Right renal pelvis (tissue), 4 donors: Measurements from ENCODE around the gene TMC3. TPM values are rescaled to one million over a fixed set of nuclear protein-coding genes. Genes with fewer than 3 reads are reported as not detected.

Experiments
- DNase-seq, 4 donors: peaks; one replicate each; pipeline ENCODE4 v3.0.0-alpha.2; 2013; ENCODE audit warnings: low read depth in 4 of 4, low spot score in 3 of 4, missing footprints in 1 of 4
- polyA plus RNA-seq, 4 donors: library from polyadenylated mRNA; unstranded; fragments of 120-200 nt; gene quantifications; one replicate each; pipeline ENCODE4 v1.2.1, GENCODE V29; 2013; ENCODE audit not compliant: insufficient read length in 4 of 4

TMC3 gene
- polyA plus RNA-seq, 4 donors: 0.10 to 0.20 (median 0.13) TPM

DNA sequence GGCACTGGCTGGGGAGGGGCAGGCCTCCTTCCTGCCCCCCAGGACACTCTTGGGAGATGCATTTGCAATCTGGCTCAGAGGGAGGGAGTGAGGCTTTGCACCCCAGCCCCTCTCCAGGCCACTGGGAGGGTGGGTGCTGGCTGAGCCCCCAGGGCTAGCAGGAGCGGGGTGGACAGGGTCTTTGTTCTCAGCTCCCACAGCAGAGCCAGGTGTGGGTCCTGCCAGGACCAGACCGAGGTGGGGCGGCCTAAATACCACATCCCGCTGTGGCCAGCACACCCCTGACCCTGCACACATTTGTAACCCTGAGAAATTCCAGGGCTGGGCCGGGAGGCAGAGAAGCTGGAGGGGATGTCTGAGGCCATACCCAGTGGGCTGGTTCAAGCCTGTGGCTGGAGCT, 91.1 kb downstream of the TMC3 start:
- no peak for DNase-seq

- DNase-seq: no peak
These were observed 91.5 kb downstream of the TMC3 start for GRCh38 chr15:81282606-81282895.

GRCh38 chr15:81281766-81282605, 92.0 kb downstream of the TMC3 start:
- DNase-seq: no peak

DNA sequence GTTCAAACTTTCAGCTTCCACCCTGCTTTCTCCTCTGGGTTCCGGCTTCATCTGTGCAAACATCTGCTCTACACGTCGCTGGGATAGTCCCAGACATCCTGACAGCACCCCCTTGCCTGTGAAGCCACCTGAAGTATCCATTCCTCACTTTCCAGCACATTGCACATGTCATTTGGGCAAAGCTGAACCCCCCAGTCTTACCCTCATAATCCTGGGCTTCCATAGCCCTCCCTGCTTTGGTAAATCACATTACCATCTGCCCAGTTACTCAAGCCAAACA, 92.6 kb downstream of the TMC3 start:
- no peak for DNase-seq

Other genes starting within 250 kb of the TMC3 start
- under 1 TPM; 0.24 to 0.66 (median 0.47) TPM for gene CFAP161, start 239.9 kb downstream of the TMC3 start, polyA plus RNA-seq
- 1 to 10 TPM; 5.1 to 6.3 (median 5.8) TPM for gene IL16, start 177.3 kb downstream of the TMC3 start, polyA plus RNA-seq
- gene STARD5, start 50.1 kb downstream of the TMC3 start, polyA plus RNA-seq: 1 to 10 TPM; 2.8 to 6.9 (median 3.9) TPM